Adipose tissue (tissue), 3 donors: ENCODE measurements around the gene C1QL4. TPM values are rescaled to one million over a fixed set of nuclear protein-coding genes. Genes with fewer than 3 reads are reported as not detected.
"Not testable (repeated sequence)": the region's sequence is repeated elsewhere in the genome, so short reads cannot be mapped to it uniquely, and the experiment has no call there.

Source experiments
- H3K27ac ChIP-seq: one replicate; pipeline ENCODE4 v1.5.1; 2013; ENCODE audit warnings: low read depth, low read length
- WGBS, 3 donors: extraction: QIAGEN DNeasy Blood & Tissue Kit; methylation state at CpG; one replicate each; pipeline ENCODE4 v1.1.7; 2013; 5-methylcytosine and 5-hydroxymethylcytosine counted together
- polyA plus RNA-seq, 3 donors: library from polyadenylated mRNA; stranded (reverse); fragments of 200-250 nt; gene quantifications; one replicate each; pipeline ENCODE4 v1.2.3, GENCODE V29; 2013
- donor health status: healthy with polysubstance abuse.
- donor health status: Bipolar disorder and iron deficiency.
- donor health status: healthy.

The C1QL4 gene
- polyA plus RNA-seq, 3 donors = not detected

- H3K27ac ChIP-seq = no peak overlapping the region
- WGBS, 3 donors = 16 to 19% (median 16%) methylated on average over 50 to 72 of the region's 72 CpGs
Observed at GRCh38 chr12:49335955-49336644, 888 bp downstream of the C1QL4 start.

GRCh38 chr12:49335118-49335954 is 1.7 kb downstream of the C1QL4 start:
- 58 to 77% (median 60%) methylated on average over 16 of the region's 16 CpGs for WGBS, 3 donors
- H3K27ac ChIP-seq = no peak overlapping the region

GRCh38 chr12:49334681-49335080 is 2.3 kb downstream of the C1QL4 start:
- 55 to 61% (median 57%) methylated on average over 12 of the region's 12 CpGs for WGBS, 3 donors
- H3K27ac ChIP-seq = no peak overlapping the region

GRCh38 chr12:49334226-49334625 is 2.8 kb downstream of the C1QL4 start:
- H3K27ac ChIP-seq = no peak overlapping the region
- WGBS, 3 donors = 42 to 56% (median 49%) methylated on average over 19 of the region's 19 CpGs

GRCh38 chr12:49333778-49334177 is 3.2 kb downstream of the C1QL4 start:
- H3K27ac ChIP-seq = not testable (repeated sequence)
- 46 to 54% (median 52%) methylated on average over 21 of the region's 21 CpGs for WGBS, 3 donors

GRCh38 chr12:49332891-49333371 is 4.1 kb downstream of the C1QL4 start:
- 27 to 37% (median 27%) methylated on average over 39 to 40 of the region's 40 CpGs for WGBS, 3 donors
- no peak overlapping the region for H3K27ac ChIP-seq

- 78 to 80% (median 80%) methylated on average over 17 of the region's 17 CpGs for WGBS, 3 donors
Observed at GRCh38 chr12:49332441-49332861, 4.5 kb downstream of the C1QL4 start.

GRCh38 chr12:49331380-49332222 is 5.4 kb downstream of the C1QL4 start:
- no peak overlapping the region for H3K27ac ChIP-seq
- 41 to 47% (median 45%) methylated on average over 11 of the region's 11 CpGs for WGBS, 3 donors

More at GRCh38 chr12:49332441-49332861, 4.5 kb downstream of the C1QL4 start:
- H3K27ac ChIP-seq = no peak overlapping the region

GRCh38 chr12:49330631-49331379 is 6.2 kb downstream of the C1QL4 start:
- H3K27ac ChIP-seq = no peak overlapping the region
- 65 to 79% (median 74%) methylated on average over 14 of the region's 14 CpGs for WGBS, 3 donors

GRCh38 chr12:49330032-49330619 is 6.9 kb downstream of the C1QL4 start:
- H3K27ac ChIP-seq = no peak overlapping the region
- 91 to 94% (median 94%) methylated on average over 7 of the region's 7 CpGs for WGBS, 3 donors

GRCh38 chr12:49328816-49329215 is 8.2 kb downstream of the C1QL4 start:
- no peak overlapping the region for H3K27ac ChIP-seq
- 95 to 97% (median 96%) methylated on average over 12 of the region's 12 CpGs for WGBS, 3 donors

GRCh38 chr12:49327887-49328286 is 9.1 kb downstream of the C1QL4 start:
- H3K27ac ChIP-seq = no peak overlapping the region
- WGBS, 3 donors = 94 to 100% (median 95%) methylated on average over 2 of the region's 2 CpGs

GRCh38 chr12:49327368-49327767 is 9.6 kb downstream of the C1QL4 start:
- H3K27ac ChIP-seq = no peak overlapping the region

- 88 to 95% (median 94%) methylated on average over 6 of the region's 6 CpGs for WGBS, 3 donors
- H3K27ac ChIP-seq = no peak overlapping the region
Observed at GRCh38 chr12:49325606-49326005, 11.4 kb downstream of the C1QL4 start.

GRCh38 chr12:49323524-49324097 is 13.4 kb downstream of the C1QL4 start:
- 11 to 14% (median 12%) methylated on average over 19 of the region's 19 CpGs for WGBS, 3 donors
- no peak overlapping the region for H3K27ac ChIP-seq

GRCh38 chr12:49322708-49323523 is 14.1 kb downstream of the C1QL4 start, which contains the start of gene TROAP:
TROAP (plus strand) TSS chr12:49323255; CDS start chr12:49323609, 354 bp downstream.
- 0 to 1% (median 0%) methylated on average over 61 to 65 of the region's 65 CpGs for WGBS, 3 donors
- H3K27ac ChIP-seq = no peak within 1 kb of the TSS

GRCh38 chr12:49322367-49322707 is 14.7 kb downstream of the C1QL4 start:
- 39 to 48% (median 41%) methylated on average over 12 of the region's 12 CpGs for WGBS, 3 donors
- no peak overlapping the region for H3K27ac ChIP-seq
